ENCODE data around the gene TMEM35B. TPM values are rescaled to one million over a fixed set of nuclear protein-coding genes. Genes with fewer than 3 reads are reported as not detected.
"Not testable (repeated sequence)": the region's sequence is repeated elsewhere in the genome, so short reads cannot be mapped to it uniquely, and the experiment has no call there.

The TMEM35B gene
- total RNA-seq (2014; rRNA removed; shearing (Covaris generic)), result 35.6 and 43.0 TPM in 2 replicates

- Histone ChIP-seq H3K36me3 (replicated peaks; ENCODE audit: control insufficient read depth, insufficient read depth, low read length) (no peaks in the 10 kb centered on the region), H3K4me3 (ENCODE audit: insufficient read depth, low read depth, low read length) (peak within 1 kb of the TSS; percentile 72), H3K27me3 (ENCODE audit: control insufficient read depth, insufficient read depth, low read length) (no peaks in the 10 kb centered on the region)
- peak; percentile 81 for DNase-seq
These were observed at the start of gene TMEM35B for GRCh38 chr1:34984793-34985608. TSS of gene TMEM35B (minus strand) at chr1:34985347. CDS start at chr1:34985305, 42 bp downstream.

GRCh38 chr1:35033346-35033745, 48.2 kb upstream of the TMEM35B start:
- Histone ChIP-seq H3K36me3 (replicated peaks; ENCODE audit: control insufficient read depth, insufficient read depth, low read length) (no peaks in the 10 kb centered on the region), H3K4me3 (ENCODE audit: insufficient read depth, low read depth, low read length) (no peak overlapping the region), H3K27me3 (ENCODE audit: control insufficient read depth, insufficient read depth, low read length) (no peaks in the 10 kb centered on the region; the same call in 1 of the 2 replicates)
- no peak for DNase-seq

- Histone ChIP-seq H3K4me3 (ENCODE audit: insufficient read depth, low read depth, low read length) (no peak overlapping the region), H3K27me3 (ENCODE audit: control insufficient read depth, insufficient read depth, low read length) (no peaks in the 10 kb centered on the region; the same call in 1 of the 2 replicates), H3K36me3 (replicated peaks; ENCODE audit: control insufficient read depth, insufficient read depth, low read length) (no peaks in the 10 kb centered on the region)
- no peak for DNase-seq
These were observed 47.2 kb upstream of the TMEM35B start for GRCh38 chr1:35032384-35032739.

DNA sequence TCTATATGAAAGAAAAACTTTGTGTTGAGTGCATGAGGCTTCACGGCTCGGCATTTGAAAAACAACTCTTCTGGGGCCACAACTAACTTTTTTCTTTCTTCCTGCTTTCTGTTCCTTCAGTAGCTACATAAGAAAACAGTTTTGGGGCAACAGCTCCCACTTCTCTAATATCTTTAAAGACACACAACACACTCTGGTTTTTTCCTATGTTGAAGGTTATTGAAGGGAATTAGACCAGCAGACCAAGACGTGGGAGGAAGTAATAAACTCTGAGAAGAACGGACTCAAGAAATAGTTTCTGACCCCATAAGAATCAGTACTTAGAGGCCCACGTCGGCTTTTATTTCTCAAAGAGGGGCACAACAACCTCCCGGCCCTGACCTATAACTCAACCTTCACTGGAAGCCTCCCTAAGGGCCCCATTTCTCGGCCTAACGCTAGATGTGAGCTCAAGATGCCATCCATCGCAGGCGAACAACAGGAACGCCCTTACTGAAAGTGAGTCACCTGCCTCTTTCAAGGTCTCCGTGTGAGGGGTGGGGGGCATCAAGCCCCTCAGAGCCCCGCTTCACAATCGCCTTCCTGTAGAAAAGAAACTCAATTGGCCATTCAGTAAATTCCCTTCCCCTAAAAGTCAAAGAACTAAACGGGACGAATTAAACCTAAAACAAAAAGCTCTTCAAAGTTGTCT, 45.8 kb upstream of the TMEM35B start:
- Histone ChIP-seq H3K4me3 (ENCODE audit: insufficient read depth, low read depth, low read length) (peak overlapping the region; percentile 87), H3K27me3 (ENCODE audit: control insufficient read depth, insufficient read depth, low read length) (no peaks in the 10 kb centered on the region; the same call in 1 of the 2 replicates), H3K36me3 (replicated peaks; ENCODE audit: control insufficient read depth, insufficient read depth, low read length) (no peaks in the 10 kb centered on the region)
- peak; percentile 50 for DNase-seq

DNA sequence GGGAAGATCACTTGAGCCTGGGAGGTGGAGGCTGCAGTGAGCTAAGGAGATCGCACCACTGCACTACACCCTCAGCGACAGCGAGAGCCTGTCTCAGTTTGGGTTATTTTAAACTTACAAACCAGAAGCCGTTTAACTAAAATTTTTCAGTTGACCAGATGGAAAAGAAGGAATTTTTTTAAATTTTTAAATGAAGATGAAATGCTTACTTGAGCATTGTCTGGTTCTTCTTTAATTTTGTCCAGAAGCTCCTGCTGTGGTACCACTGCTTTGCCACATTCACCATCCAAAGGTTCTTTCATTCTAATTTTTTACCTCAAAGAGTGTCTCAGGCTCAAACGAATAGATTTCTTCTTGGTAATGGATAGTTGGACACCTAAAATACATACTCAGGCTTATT, 45.2 kb upstream of the TMEM35B start:
- H3K27me3 ChIP-seq (ENCODE audit: control insufficient read depth, insufficient read depth, low read length), result no peaks in the 10 kb centered on the region
- H3K36me3 ChIP-seq (replicated peaks; ENCODE audit: control insufficient read depth, insufficient read depth, low read length), result no peaks in the 10 kb centered on the region
- no peak overlapping the region for H3K4me3 ChIP-seq (ENCODE audit: insufficient read depth, low read depth, low read length)
- no peak for DNase-seq

DNA sequence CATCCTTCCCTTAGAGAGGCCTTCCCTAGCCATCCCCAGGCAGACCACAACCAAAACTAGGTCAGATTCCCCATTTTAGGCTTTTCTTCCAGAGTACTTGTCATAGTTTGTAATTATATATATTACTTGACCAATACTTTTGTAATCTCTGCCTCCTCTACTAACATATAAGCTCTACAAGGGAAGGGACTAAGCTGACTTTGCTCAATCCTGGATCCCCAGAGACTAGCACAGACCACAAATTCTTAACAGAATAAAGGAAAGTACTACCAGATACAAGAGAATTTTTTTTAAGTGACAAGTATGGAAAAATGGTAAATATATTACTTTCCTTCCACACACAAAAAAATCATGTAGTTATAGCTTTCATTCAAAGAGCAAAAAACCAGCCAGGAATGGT, 44.6 kb upstream of the TMEM35B start:
- Histone ChIP-seq H3K27me3 (ENCODE audit: control insufficient read depth, insufficient read depth, low read length) (no peaks in the 10 kb centered on the region), H3K4me3 (ENCODE audit: insufficient read depth, low read depth, low read length) (no peak overlapping the region), H3K36me3 (replicated peaks; ENCODE audit: control insufficient read depth, insufficient read depth, low read length) (no peaks in the 10 kb centered on the region)
- DNase-seq, result no peak

DNA sequence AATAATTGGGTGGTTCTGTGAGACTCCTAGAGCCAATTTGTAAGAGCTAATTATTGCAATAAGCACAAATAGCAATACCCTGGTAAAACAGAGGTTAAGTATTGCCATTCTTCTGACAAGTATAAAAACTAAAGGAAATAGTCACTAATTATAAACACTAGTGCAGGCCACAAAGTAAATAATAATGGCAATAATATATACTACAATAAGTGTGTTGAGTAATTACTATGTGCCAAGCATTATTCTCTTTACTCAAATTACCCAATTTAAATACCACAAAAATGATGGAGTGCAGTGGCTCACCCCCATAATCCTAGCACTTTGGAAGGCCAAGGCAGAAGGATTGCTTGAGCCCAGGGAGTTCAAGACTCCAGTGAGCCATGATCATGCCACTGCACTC, 31.3 kb upstream of the TMEM35B start:
- DNase-seq, result no peak
- H3K36me3 ChIP-seq (replicated peaks; ENCODE audit: control insufficient read depth, insufficient read depth, low read length), result peaks cover 3% of the 10 kb centered on the region
- H3K27me3 ChIP-seq (ENCODE audit: control insufficient read depth, insufficient read depth, low read length), result no peaks in the 10 kb centered on the region
- H3K4me3 ChIP-seq (ENCODE audit: insufficient read depth, low read depth, low read length), result no peak overlapping the region

GRCh38 chr1:35014486-35014885, 29.3 kb upstream of the TMEM35B start:
- Histone ChIP-seq H3K36me3 (replicated peaks; ENCODE audit: control insufficient read depth, insufficient read depth, low read length) (peaks cover 4% of the 10 kb centered on the region), H3K4me3 (ENCODE audit: insufficient read depth, low read depth, low read length) (no peak overlapping the region), H3K27me3 (ENCODE audit: control insufficient read depth, insufficient read depth, low read length) (no peaks in the 10 kb centered on the region)
- DNase-seq, result no peak

GRCh38 chr1:35005711-35006110, 20.6 kb upstream of the TMEM35B start:
- no peak for DNase-seq
- no peaks in the 10 kb centered on the region; the same call in none of the 2 replicates for H3K36me3 ChIP-seq (replicated peaks; ENCODE audit: control insufficient read depth, insufficient read depth, low read length)
- H3K27me3 ChIP-seq (ENCODE audit: control insufficient read depth, insufficient read depth, low read length), result no peaks in the 10 kb centered on the region
- no peak overlapping the region for H3K4me3 ChIP-seq (ENCODE audit: insufficient read depth, low read depth, low read length)

DNA sequence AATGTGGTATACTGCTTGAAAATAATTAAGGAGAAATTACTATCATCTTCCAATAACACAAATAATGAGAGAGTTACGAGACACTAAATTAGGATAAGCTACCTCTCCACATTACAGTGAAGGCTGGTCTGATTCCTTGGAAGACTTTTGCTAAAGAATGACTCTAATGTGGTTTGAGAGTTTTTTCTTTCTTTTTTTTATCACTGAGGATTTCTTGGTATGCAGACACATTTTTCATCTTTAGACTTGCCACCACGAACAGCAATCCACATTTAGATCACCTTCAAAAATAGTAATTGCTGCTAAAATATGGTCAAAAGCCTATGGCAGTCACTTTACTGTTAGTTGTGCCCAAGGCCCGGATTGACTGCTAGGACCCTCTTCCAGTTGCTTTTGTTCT, 16.6 kb upstream of the TMEM35B start:
- Histone ChIP-seq H3K27me3 (ENCODE audit: control insufficient read depth, insufficient read depth, low read length) (no peaks in the 10 kb centered on the region), H3K36me3 (replicated peaks; ENCODE audit: control insufficient read depth, insufficient read depth, low read length) (no peaks in the 10 kb centered on the region; the same call in none of the 2 replicates), H3K4me3 (ENCODE audit: insufficient read depth, low read depth, low read length) (no peak overlapping the region)
- no peak for DNase-seq

DNA sequence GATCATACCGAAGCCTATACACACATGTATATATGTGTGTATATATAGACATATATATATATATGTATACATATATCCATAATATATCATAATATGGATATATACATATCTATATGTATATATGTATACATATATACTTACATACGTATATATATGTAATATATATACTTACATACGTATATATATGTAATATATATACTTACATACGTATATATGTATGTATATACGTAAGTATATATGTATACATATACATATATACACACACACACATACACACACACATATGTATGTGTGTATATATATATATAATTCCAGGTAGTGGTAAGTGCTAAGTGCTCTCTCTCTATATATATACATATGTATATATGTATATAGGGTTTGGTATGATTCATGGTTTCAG, 9.7 kb upstream of the TMEM35B start:
- Histone ChIP-seq H3K27me3 (ENCODE audit: control insufficient read depth, insufficient read depth, low read length) (no peaks in the 10 kb centered on the region), H3K4me3 (ENCODE audit: insufficient read depth, low read depth, low read length) (no peak overlapping the region), H3K36me3 (replicated peaks; ENCODE audit: control insufficient read depth, insufficient read depth, low read length) (no peaks in the 10 kb centered on the region; the same call in 1 of the 2 replicates)
- no peak for DNase-seq

- no peaks in the 10 kb centered on the region; the same call in 1 of the 2 replicates for H3K36me3 ChIP-seq (replicated peaks; ENCODE audit: control insufficient read depth, insufficient read depth, low read length)
- H3K27me3 ChIP-seq (ENCODE audit: control insufficient read depth, insufficient read depth, low read length), result no peaks in the 10 kb centered on the region
- no peak for DNase-seq
- H3K4me3 ChIP-seq (ENCODE audit: insufficient read depth, low read depth, low read length), result no peak overlapping the region
These were observed 3.4 kb upstream of the TMEM35B start for GRCh38 chr1:34988581-34988980.

GRCh38 chr1:34988147-34988546, 3.0 kb upstream of the TMEM35B start:
- no peak overlapping the region for H3K4me3 ChIP-seq (ENCODE audit: insufficient read depth, low read depth, low read length)

DNA sequence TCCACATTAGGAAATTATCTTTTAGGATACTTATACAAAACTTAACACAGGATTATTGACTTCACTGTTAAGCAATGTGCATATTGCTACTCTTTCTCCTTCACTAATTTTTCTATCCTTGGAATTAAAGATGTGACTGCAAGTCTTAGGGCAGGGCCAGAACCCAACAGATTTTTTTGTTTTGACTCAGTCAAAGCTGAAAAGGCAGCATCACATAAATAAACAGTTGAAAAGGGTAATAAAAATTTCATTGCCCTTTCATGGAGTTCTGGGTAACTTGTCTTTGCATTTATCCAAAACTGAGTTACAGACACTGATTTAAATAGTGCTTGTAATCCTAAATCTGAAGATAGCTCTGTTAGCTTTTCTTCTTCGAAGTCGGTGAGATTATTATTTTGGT, 1.9 kb upstream of the TMEM35B start:
- Histone ChIP-seq H3K27me3 (ENCODE audit: control insufficient read depth, insufficient read depth, low read length) (no peaks in the 10 kb centered on the region), H3K4me3 (ENCODE audit: insufficient read depth, low read depth, low read length) (no peak overlapping the region), H3K36me3 (replicated peaks; ENCODE audit: control insufficient read depth, insufficient read depth, low read length) (no peaks in the 10 kb centered on the region; the same call in 1 of the 2 replicates)
- DNase-seq, result no peak

More at GRCh38 chr1:34988147-34988546, 3.0 kb upstream of the TMEM35B start:
- no peaks in the 10 kb centered on the region for H3K27me3 ChIP-seq (ENCODE audit: control insufficient read depth, insufficient read depth, low read length)
- DNase-seq, result no peak
- no peaks in the 10 kb centered on the region; the same call in 1 of the 2 replicates for H3K36me3 ChIP-seq (replicated peaks; ENCODE audit: control insufficient read depth, insufficient read depth, low read length)

DNA sequence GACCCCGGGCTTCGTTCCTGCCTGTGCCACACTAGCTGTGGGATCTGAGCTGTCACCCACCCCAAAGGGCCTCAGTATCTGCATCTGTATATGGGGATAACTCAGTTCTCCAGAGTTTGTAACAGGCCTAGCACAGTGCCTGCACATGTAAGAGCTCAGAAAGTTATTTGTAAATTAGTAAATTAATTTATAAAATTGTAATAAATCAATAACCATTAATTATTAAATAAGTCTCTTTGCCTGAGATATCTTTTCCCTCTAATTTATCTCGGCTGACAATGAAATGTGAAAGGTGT, 410 bp upstream of the TMEM35B start:
- not testable (repeated sequence) for H3K36me3 ChIP-seq (replicated peaks; ENCODE audit: control insufficient read depth, insufficient read depth, low read length); H3K27me3 ChIP-seq (ENCODE audit: control insufficient read depth, insufficient read depth, low read length); DNase-seq
- peak overlapping the region; percentile 72 for H3K4me3 ChIP-seq (ENCODE audit: insufficient read depth, low read depth, low read length)

Data from H7 (cell line).